ENCODE results near the gene LYSMD2. TPM values are rescaled to one million over a fixed set of nuclear protein-coding genes. Genes with fewer than 3 reads are reported as not detected.

The LYSMD2 gene
- total and polyA plus RNA-seq, 9 of the 15 experiments (the other 6 are each of a cell fraction or from before 2014, with no cell fraction given): 4.3 to 30.3 (median 9.8) TPM

DNA sequence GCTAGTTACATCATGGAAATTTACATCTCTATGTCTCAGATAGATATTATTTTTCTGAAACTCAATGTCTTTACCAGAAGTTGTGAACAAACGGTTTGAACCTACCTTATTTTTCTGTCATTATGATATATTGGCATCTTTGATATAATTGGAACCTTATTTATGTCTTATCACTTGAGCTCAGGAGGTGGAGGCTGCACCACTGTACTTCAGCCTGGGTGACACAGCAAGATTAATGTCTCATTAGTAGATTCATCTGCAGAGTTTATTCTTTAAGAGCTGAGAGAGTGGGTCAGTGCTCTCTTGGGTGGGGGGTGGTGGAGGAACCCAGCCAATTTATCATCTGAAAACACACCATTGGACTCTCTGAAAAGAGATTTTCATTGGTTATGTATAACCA lies 34.7 kb downstream of the LYSMD2 start (continued):
- TF ChIP-seq, protein P1, sequence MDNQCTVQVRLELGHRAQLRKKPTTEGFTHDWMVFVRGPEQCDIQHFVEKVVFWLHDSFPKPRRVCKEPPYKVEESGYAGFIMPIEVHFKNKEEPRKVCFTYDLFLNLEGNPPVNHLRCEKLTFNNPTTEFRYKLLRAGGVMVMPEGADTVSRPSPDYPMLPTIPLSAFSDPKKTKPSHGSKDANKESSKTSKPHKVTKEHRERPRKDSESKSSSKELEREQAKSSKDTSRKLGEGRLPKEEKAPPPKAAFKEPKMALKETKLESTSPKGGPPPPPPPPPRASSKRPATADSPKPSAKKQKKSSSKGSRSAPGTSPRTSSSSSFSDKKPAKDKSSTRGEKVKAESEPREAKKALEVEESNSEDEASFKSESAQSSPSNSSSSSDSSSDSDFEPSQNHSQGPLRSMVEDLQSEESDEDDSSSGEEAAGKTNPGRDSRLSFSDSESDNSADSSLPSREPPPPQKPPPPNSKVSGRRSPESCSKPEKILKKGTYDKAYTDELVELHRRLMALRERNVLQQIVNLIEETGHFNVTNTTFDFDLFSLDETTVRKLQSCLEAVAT (IDR thresholded peaks at IDR 0.05): no peak
- TF ChIP-seq GABPB2 (CRISPR knock-in tag; conservative IDR thresholded peaks at IDR 0.05): no peak
- TF ChIP-seq CC2D1A (IDR thresholded peaks at IDR 0.05): peak; percentile 31; the same call in 1 of the 2 replicates
- no peak for TF ChIP-seq ZNF436 (CRISPR knock-in tag; IDR thresholded peaks at IDR 0.05)
- 0 out of 2 replicates have a peak, but pooled peaks have one; percentile 36 for TF ChIP-seq SOX6 (IDR thresholded peaks at IDR 0.05)
- TF ChIP-seq TCF7L2 (IDR thresholded peaks at IDR 0.05; ENCODE audit: low read depth, low read length): no peak
- TF ChIP-seq BMI1 (IDR thresholded peaks at IDR 0.05; ENCODE audit: low read length): no peak
- TF ChIP-seq POLR2B (IDR thresholded peaks at IDR 0.05; ENCODE audit: low read depth, partially characterized antibody): no peak
- TF ChIP-seq, protein P2, sequence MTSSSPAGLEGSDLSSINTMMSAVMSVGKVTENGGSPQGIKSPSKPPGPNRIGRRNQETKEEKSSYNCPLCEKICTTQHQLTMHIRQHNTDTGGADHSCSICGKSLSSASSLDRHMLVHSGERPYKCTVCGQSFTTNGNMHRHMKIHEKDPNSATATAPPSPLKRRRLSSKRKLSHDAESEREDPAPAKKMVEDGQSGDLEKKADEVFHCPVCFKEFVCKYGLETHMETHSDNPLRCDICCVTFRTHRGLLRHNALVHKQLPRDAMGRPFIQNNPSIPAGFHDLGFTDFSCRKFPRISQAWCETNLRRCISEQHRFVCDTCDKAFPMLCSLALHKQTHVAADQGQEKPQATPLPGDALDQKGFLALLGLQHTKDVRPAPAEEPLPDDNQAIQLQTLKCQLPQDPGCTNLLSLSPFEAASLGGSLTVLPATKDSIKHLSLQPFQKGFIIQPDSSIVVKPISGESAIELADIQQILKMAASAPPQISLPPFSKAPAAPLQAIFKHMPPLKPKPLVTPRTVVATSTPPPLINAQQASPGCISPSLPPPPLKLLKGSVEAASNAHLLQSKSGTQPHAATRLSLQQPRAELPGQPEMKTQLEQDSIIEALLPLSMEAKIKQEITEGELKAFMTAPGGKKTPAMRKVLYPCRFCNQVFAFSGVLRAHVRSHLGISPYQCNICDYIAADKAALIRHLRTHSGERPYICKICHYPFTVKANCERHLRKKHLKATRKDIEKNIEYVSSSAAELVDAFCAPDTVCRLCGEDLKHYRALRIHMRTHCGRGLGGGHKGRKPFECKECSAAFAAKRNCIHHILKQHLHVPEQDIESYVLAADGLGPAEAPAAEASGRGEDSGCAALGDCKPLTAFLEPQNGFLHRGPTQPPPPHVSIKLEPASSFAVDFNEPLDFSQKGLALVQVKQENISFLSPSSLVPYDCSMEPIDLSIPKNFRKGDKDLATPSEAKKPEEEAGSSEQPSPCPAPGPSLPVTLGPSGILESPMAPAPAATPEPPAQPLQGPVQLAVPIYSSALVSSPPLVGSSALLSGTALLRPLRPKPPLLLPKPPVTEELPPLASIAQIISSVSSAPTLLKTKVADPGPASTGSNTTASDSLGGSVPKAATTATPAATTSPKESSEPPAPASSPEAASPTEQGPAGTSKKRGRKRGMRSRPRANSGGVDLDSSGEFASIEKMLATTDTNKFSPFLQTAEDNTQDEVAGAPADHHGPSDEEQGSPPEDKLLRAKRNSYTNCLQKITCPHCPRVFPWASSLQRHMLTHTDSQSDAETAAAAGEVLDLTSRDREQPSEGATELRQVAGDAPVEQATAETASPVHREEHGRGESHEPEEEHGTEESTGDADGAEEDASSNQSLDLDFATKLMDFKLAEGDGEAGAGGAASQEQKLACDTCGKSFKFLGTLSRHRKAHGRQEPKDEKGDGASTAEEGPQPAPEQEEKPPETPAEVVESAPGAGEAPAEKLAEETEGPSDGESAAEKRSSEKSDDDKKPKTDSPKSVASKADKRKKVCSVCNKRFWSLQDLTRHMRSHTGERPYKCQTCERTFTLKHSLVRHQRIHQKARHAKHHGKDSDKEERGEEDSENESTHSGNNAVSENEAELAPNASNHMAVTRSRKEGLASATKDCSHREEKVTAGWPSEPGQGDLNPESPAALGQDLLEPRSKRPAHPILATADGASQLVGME (CRISPR knock-in tag; IDR thresholded peaks at IDR 0.05): no peak
- TF ChIP-seq ZNF347 (CRISPR knock-in tag; IDR thresholded peaks at IDR 0.05; ENCODE audit: low read depth): no peak
- TF ChIP-seq NCOA1 (IDR thresholded peaks at IDR 0.05; ENCODE audit: low read depth): no peak
- no peak for TF ChIP-seq ZNF239 (CRISPR knock-in tag; IDR thresholded peaks at IDR 0.05)
- no peak for TF ChIP-seq ZNF785 (CRISPR knock-in tag; IDR thresholded peaks at IDR 0.05)
- no peak for TF ChIP-seq TFAM (CRISPR knock-in tag; conservative IDR thresholded peaks at IDR 0.05)

Data from K562 (cell line).